Esophagus mucosa (tissue), 1 donor: ENCODE data around the gene NCR3LG1. TPM values are rescaled to one million over a fixed set of nuclear protein-coding genes. Genes with fewer than 3 reads are reported as not detected.
"Not testable (repeated sequence)": the region's sequence is repeated elsewhere in the genome, so short reads cannot be mapped to it uniquely, and the experiment has no call there.

ENCODE experiments used
- ATAC-seq: fragments of 200-7000 bp; cut with Tn5 transposase; one replicate; pipeline ENCODE4 v1.9.1; 2020
- total RNA-seq: library from RNA; stranded (reverse); gene quantifications from one replicate; pipeline ENCODE4 v1.2.4, GENCODE V29; 2023
- donor health status: DM: yes; HTN: yes; CAD: no.

The NCR3LG1 gene
- total RNA-seq, 1 donor from 2014 or later = 1.4 TPM

DNA sequence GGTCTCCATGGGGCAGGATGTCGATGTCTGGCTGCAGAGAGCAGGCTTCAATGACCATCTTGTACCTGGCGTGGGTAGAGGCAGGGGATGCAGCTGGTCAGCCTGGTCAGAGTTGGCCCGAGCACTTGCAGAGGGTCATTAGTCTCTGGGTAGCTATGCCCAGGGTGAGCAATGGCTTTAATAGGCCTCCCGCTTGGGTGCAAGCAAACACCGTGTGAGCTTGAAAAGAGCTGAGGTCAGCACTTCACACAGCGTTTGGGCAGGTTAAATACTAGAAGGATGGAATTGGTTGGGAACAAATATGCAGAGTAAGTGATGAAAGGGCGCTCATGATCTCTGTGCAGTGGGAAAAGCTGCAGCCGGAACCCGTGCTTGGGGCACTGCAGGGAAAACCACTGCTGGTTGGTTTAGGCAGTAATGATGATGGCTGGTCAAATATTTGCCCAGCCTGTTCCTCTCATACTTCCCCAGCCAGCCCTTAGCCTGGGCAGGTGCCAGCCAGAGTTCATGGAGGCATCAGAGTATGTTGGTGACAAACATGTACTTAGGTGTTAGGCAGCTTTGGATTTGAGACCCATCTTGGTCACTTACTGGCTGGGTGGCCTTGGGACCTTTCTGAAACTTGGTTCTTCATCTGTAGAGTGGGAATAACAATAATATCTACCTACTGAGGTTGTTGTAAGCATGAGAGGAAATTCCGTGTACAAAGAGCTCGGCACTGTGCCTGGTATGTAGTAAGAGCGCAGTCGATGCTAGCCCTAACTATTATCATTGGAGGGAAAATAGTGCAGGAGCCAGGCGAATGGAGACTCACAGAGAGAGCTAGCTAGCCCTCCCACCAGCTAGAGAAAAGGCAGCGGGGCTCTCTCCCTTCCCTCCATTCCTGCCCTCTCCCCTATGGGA, 62.1 kb downstream of the NCR3LG1 start:
- ATAC-seq = no peak

DNA sequence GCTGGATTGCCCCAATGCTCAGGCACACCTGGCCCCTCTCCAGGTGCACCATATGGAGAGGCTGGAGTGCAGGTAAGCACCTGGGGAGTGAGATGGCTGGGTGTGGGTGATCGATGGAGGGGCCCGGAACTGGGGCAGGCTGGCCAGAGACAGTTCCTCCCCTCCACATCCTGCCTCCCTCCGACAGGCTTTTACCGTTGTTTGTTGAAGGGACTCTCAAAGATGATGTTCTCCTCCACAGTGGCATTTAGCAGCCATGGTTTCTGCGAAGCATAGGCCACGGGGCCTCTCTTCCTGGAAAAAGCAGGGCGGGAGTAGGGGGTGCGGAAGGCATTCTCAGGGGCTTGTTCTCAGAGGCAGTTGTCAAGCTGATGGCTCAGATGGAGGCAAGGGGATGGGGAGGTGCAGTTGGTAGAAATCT, 62.7 kb downstream of the NCR3LG1 start:
- no peak for ATAC-seq

DNA sequence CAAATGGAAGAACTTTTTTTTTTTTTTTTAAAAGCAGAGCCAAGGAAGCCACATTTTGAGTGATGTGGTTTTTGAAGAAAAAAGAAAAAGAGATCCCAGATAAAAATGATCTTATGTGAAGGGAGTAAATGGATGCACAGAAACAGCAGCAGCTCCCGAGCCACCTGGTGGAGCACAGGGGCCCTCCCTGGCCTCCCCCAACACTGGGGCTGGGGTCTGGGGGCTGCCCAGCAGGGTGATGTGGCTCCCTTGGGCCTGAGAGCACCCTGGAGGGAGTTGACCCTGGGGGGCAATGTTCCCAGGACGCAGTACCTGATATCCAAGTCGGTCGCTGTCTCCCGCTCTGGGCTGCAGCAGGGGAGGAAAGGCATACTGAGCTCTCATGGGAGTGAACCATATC, 63.4 kb downstream of the NCR3LG1 start:
- no peak for ATAC-seq

DNA sequence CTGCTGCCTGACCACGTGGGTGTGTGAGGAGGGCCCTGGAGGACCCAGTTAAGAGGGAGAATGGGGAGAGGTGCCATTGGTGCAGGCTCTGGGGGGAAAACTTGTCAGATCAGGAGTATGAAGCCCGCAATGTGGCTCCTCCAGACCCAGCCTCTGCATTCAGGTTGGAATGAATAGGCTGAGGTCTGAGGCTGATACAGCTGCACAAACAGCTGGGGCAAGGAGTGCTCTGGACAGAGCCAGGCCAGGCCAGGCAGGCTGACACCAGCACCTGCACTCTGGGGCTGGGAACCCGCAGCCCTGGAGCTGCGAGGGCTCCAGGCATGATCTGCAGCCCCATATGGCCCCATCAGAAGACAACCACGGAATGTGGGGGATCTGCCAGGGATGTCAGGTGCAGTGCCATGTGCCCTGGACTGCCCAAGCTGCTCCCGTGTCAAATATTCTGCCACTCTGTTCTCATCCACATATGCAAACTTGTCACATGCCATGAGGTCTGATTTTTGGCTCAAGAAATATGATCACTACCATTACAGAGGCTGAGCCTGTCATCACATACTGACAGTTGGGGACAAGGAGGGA, 64.0 kb downstream of the NCR3LG1 start:
- no peak for ATAC-seq

DNA sequence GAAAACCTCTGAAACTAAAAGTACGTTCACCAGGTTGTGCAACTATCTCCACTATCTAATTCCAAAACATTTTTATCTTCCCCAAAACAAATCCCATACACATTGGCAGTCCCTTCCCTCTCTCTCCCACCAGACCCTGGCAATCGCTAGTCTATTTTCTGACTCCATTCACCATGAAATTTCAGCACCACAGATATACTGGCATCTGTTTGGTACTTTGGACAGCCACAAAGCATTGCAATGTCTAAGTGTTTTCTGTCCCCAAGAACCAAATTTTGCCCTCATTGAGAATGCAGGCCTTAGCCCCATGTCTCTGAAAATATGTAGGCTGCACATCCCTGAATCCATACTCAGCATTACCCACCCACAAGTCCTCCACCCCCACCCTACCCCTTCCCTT, 64.9 kb downstream of the NCR3LG1 start:
- no peak for ATAC-seq

DNA sequence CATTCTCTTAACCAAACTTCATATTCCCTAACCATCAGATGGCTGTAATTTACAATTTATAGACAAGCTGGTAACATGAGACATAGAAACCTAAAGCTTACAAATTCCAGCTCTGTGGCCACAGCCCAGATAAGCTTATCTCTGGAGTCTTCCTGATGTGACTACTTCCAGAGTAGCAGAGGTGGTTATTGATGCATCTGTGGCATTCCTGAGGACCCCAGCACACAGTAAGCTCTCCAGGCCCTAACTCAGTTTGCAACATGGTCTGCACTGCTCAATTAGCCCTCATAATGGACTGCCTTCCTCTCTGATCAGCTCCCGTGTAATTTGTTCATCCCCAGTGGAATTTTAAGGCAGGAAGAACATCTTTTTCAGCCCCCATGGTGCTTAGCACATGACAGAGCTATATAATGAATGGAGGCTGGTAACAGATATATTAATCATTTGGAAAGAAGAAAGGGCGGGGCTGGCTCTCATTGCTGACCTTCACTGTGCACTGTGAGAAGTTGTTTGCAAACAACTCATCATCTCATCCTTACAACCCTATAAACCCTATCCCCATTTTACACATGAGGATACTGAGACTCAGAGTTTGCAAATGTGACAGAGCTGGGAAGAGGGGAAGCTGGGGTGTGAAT, 67.0 kb downstream of the NCR3LG1 start:
- ATAC-seq = no peak

DNA sequence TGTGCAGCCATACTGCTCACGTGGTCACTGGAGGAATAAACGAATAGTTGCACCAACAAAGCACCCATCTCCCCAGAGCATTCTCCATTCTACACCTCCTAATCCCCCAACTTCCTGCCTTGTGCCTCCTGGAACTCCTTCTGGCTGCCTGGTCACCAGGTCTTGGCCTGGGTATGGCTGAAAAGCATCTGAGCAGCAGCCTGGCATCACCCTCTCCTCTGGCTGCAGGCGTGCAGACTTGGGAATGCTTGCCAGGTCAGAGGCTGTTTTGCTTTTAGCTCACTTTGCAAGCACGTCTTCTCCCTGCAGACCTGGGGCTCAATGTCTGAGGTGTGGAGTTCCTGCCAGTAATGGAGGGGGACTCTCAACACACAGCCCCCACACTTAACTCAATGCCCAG, 70.2 kb downstream of the NCR3LG1 start:
- ATAC-seq = no peak

DNA sequence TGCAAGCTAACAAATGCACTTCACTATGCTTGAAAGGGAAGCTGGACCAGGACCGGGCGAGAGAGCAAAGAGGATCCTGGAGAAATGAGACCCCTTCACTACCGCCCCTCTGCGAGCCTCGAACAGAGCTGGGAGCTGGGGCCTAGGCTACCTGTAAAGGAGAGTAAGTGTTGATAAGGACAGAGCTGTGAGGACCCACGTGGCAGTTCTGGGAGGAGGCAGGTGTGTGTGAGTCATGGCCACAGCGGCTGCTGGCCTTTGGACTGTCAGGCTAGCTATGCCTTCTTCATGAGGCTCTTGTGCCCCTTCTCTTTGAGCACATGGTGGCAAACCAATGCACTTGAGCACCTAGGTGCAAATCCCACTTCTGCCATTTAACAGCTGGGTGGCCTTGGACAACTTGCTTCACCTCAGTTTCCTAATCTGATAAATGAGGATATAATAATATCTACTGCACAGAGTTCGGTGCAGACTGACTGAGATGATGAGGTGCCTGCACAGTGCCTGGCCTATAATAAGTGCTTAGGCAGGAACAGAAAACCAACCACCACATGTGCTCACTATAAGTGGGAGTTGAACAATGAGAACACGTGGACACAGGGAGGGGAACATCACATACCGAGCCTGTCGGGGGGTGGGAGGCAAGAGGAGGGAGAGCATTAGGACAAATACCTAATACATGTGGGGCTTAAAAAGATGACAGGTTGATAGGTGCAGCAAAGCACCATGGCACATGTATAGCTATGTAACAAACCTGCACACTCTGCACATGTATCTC, 72.1 kb downstream of the NCR3LG1 start:
- no peak for ATAC-seq

DNA sequence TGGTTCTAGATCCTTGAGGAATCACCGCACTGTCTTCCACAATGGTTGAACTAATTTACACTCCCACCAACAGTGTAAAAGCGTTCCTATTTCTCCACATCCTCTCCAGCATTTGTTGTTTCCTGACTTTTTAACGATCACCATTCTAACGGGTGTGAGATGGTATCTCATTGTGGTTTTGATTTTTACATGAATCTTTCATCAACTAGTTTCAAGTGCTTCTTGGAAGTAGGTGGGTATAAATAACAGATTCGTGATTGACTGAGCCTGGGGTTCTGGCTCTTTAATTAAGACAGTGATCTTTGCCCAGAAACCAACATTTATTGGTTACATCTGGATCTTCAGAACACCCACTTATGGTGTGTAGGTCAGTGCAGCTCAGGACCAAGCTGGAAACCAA, 74.6 kb downstream of the NCR3LG1 start:
- ATAC-seq = not testable (repeated sequence)

Other genes starting within 250 kb of the NCR3LG1 start
- gene PIK3C2A, start 143.8 kb upstream of the NCR3LG1 start, total RNA-seq = 29.9 TPM
- 93.7 TPM for gene NUCB2, start 75.1 kb upstream of the NCR3LG1 start, total RNA-seq
- gene KCNJ11, start 36.9 kb downstream of the NCR3LG1 start, total RNA-seq = 0.36 TPM
- not detected for gene ABCC8, start 125.0 kb downstream of the NCR3LG1 start, total RNA-seq
- 0.12 TPM for gene USH1C, start 192.6 kb downstream of the NCR3LG1 start, total RNA-seq
- not detected for gene OTOG, start 195.5 kb downstream of the NCR3LG1 start, total RNA-seq